H1 (cell line): ENCODE data around the gene ZBTB2. TPM values are rescaled to one million over a fixed set of nuclear protein-coding genes. Genes with fewer than 3 reads are reported as not detected.

Source experiments
- CTCF ChIA-PET: fragments of 300-600 bp; sonication (Branson Sonifier 250); formaldehyde crosslinking; loops from one replicate; lab custom pipeline; 2021; ENCODE audit not compliant: partially characterized antibody; lab: Charles Lee
- POLR2A ChIA-PET: fragments of 300-600 bp; sonication (Branson Sonifier 250); formaldehyde crosslinking; loops from one replicate; lab custom pipeline; 2021; ENCODE audit warnings: inconsistent platforms; ENCODE audit not compliant: partially characterized antibody; lab: Charles Lee
- DNase-seq, 2 experiments: peaks; one replicate each; pipeline versions ENCODE4 v3.0.0 to v3.0.0-alpha.2; 2010 to 2022; ENCODE audit warnings: low spot score in 2 of 2, low read depth in 1 of 2, mixed read lengths in 1 of 2
- FAIRE-seq: peaks from 2 replicates; lab custom pipeline; 2011; peaks lifted over from hg19 to GRCh38; lab: Jason Lieb, UNC
- H2AFZ ChIP-seq: 2 replicates; pipeline ENCODE4 v1.8.1; 2012; ENCODE audit warnings: low read length, inconsistent platforms
- H2AK5ac ChIP-seq: 2 replicates; pipeline ENCODE4 v1.6.1; 2013; ENCODE audit warnings: low read depth, low read length
- H2BK120ac ChIP-seq: replicated peaks from 2 replicates; pipeline ENCODE3; 2013; ENCODE audit warnings: low read depth, low read length, inconsistent platforms
- H2BK12ac ChIP-seq: 2 replicates; pipeline ENCODE4 v1.6.1; 2013; ENCODE audit warnings: low read depth, low read length
- H2BK15ac ChIP-seq: 2 replicates; pipeline ENCODE4 v1.6.1; 2013; ENCODE audit warnings: low read length
- H2BK20ac ChIP-seq: 2 replicates; pipeline ENCODE4 v1.6.1; 2013; ENCODE audit warnings: low read length
- H2BK5ac ChIP-seq: 2 replicates; pipeline ENCODE4 v1.6.1; 2013; ENCODE audit warnings: low read depth, low read length
- H3K14ac ChIP-seq: 2 replicates; pipeline ENCODE4 v1.6.1; 2013; ENCODE audit warnings: inconsistent platforms; ENCODE audit not compliant: insufficient read length
- H3K18ac ChIP-seq: 2 replicates; pipeline ENCODE4 v1.6.1; 2013; ENCODE audit warnings: low read length; ENCODE audit errors: extremely low read depth
- H3K23ac ChIP-seq: 2 replicates; pipeline ENCODE4 v1.6.1; 2013; ENCODE audit warnings: inconsistent platforms; ENCODE audit not compliant: insufficient read length
- H3K23me2 ChIP-seq: 2 replicates; pipeline ENCODE4 v1.6.1; 2013; ENCODE audit warnings: low read depth, low read length
- H3K27ac ChIP-seq: 2 replicates; pipeline ENCODE4 v1.6.1; 2011; ENCODE audit warnings: low read depth, low read length, inconsistent platforms
- H3K27me3 ChIP-seq, 4 experiments: replicated peaks in 1 of 4; 1 replicate in 1 of 4; 2 replicates in 3 of 4; pipeline versions ENCODE4 v1.6.1 to v1.8.1; 2011 to 2013; ENCODE audit warnings: low read length in 3 of 4, mild to moderate bottlenecking in 3 of 4, inconsistent platforms in 2 of 4, mixed read lengths in 2 of 4, moderate library complexity in 1 of 4; ENCODE audit not compliant: control insufficient read depth in 3 of 4, insufficient read depth in 3 of 4; ENCODE audit errors: extremely low read depth in 1 of 4
- H3K36me3 ChIP-seq, 4 experiments: 2 replicates each; pipeline versions ENCODE4 v1.6.1 to v1.8.1; 2011 to 2013; ENCODE audit warnings: mild to moderate bottlenecking in 4 of 4, low read length in 3 of 4, moderate library complexity in 2 of 4, control low read depth in 1 of 4, inconsistent platforms in 1 of 4; ENCODE audit not compliant: insufficient read depth in 4 of 4, control insufficient read depth in 2 of 4
- H3K4ac ChIP-seq: replicated peaks from 2 replicates; pipeline ENCODE3; 2013; ENCODE audit warnings: low read length, low read depth, mixed read lengths, inconsistent platforms; ENCODE audit not compliant: insufficient read length
- H3K4me1 ChIP-seq, 4 experiments: replicated peaks in 1 of 4; 1 replicate in 1 of 4; 2 replicates in 3 of 4; pipeline versions ENCODE4 v1.6.1 to v1.8.1; 2011 to 2013; ENCODE audit warnings: low read length in 3 of 4, inconsistent platforms in 2 of 4, mixed read lengths in 1 of 4; ENCODE audit not compliant: insufficient read depth in 4 of 4, control insufficient read depth in 3 of 4
- H3K4me2 ChIP-seq, 2 experiments: 2 replicates each; pipeline versions ENCODE4 v1.6.1 to v1.8.1; 2011 to 2013; ENCODE audit warnings: low read depth in 2 of 2, low read length in 2 of 2, control low read depth in 1 of 2, inconsistent platforms in 1 of 2, mild to moderate bottlenecking in 1 of 2; ENCODE audit not compliant: insufficient read depth in 1 of 2
- H3K4me3 ChIP-seq, 4 experiments: fragments of 200-600, 300-600 bp in 1 of 4; sonication (generic), shearing (Covaris generic), sonication (Bioruptor Twin) in 1 of 4; 2 replicates each; pipeline versions ENCODE4 v1.5.1 to v1.8.1; 2011 to 2016; ENCODE audit warnings: low read length in 4 of 4, low read depth in 3 of 4, control low read depth in 2 of 4, inconsistent platforms in 2 of 4, mild to moderate bottlenecking in 2 of 4, mixed read lengths in 1 of 4, moderate library complexity in 1 of 4; ENCODE audit not compliant: insufficient read depth in 2 of 4; ENCODE audit errors: extremely low read depth in 1 of 4
- H3K56ac ChIP-seq: replicated peaks from 2 replicates; pipeline ENCODE3; 2013; ENCODE audit warnings: low read depth, mild to moderate bottlenecking, mixed read lengths, low read length, inconsistent platforms; ENCODE audit not compliant: insufficient read length
- H3K79me1 ChIP-seq: 2 replicates; pipeline ENCODE4 v1.6.1; 2013; ENCODE audit warnings: low read depth, low read length, control low read depth
- H3K79me2 ChIP-seq, 2 experiments: 2 replicates each; pipeline versions ENCODE4 v1.6.1 to v1.8.1; 2012 to 2013; ENCODE audit warnings: low read length in 2 of 2, mild to moderate bottlenecking in 2 of 2, inconsistent platforms in 1 of 2; ENCODE audit not compliant: insufficient read depth in 2 of 2, control insufficient read depth in 1 of 2
- H3K9ac ChIP-seq, 4 experiments: replicated peaks in 1 of 4; 1 replicate in 1 of 4; 2 replicates in 3 of 4; pipeline versions ENCODE4 v1.6.1 to v1.8.1; 2011 to 2013; ENCODE audit warnings: low read depth in 3 of 4, low read length in 3 of 4, control low read depth in 2 of 4, mild to moderate bottlenecking in 2 of 4, moderate library complexity in 2 of 4, inconsistent platforms in 1 of 4; ENCODE audit errors: extremely low read depth in 1 of 4
- H3K9me3 ChIP-seq, 2 experiments: 2 replicates each; pipeline versions ENCODE4 v1.6.1 to v1.8.1; 2012 to 2013; ENCODE audit warnings: mild to moderate bottlenecking in 2 of 2, moderate library complexity in 2 of 2, control low read depth in 1 of 2, inconsistent platforms in 1 of 2, low read depth in 1 of 2, low read length in 1 of 2, mixed read lengths in 1 of 2; ENCODE audit not compliant: insufficient read depth in 2 of 2
- H4K20me1 ChIP-seq, 2 experiments: replicated peaks in 1 of 2; 2 replicates each; pipeline versions ENCODE3 to v1.8.1; 2011 to 2013; ENCODE audit warnings: inconsistent platforms in 2 of 2, low read length in 2 of 2, mild to moderate bottlenecking in 1 of 2; ENCODE audit not compliant: insufficient read depth in 2 of 2, control insufficient read depth in 1 of 2
- H4K5ac ChIP-seq: 2 replicates; pipeline ENCODE4 v1.6.1; 2013; ENCODE audit warnings: low read length, low read depth, mixed read lengths, inconsistent platforms; ENCODE audit not compliant: insufficient read length
- H4K8ac ChIP-seq: 2 replicates; pipeline ENCODE4 v1.8.0; 2013; ENCODE audit warnings: mild to moderate bottlenecking, moderate library complexity, low read length, inconsistent platforms; ENCODE audit not compliant: insufficient read depth; ENCODE audit errors: extremely low read depth
- H4K91ac ChIP-seq: replicated peaks from 2 replicates; pipeline ENCODE3; 2013; ENCODE audit warnings: low read length, mixed read lengths, inconsistent platforms; ENCODE audit not compliant: insufficient read length
- ATF2 ChIP-seq: IDR thresholded peaks from 2 replicates; pipeline ENCODE4 v1.6.1; 2012; ENCODE audit warnings: low read length, inconsistent platforms
- CHD1 ChIP-seq: IDR thresholded peaks from 2 replicates; pipeline ENCODE4 v1.6.1; 2012; ENCODE audit warnings: low read depth, low read length, improper control_type of control experiment
- EP300 ChIP-seq, 2 experiments: IDR thresholded peaks; 1 replicate in 1 of 2; 2 replicates in 1 of 2; pipeline ENCODE4 v1.6.1; 2011 to 2012; ENCODE audit warnings: low read depth in 2 of 2, low read length in 2 of 2, mild to moderate bottlenecking in 2 of 2, borderline replicate concordance in 1 of 2, inconsistent platforms in 1 of 2, moderate library complexity in 1 of 2
- HDAC2 ChIP-seq, 2 experiments: fragments of 300-600 bp in 1 of 2; sonication (generic) in 1 of 2; IDR thresholded peaks; 2 replicates each; pipeline ENCODE4 v1.6.1; 2011 to 2012; ENCODE audit warnings: low read depth in 2 of 2, low read length in 2 of 2, mild to moderate bottlenecking in 2 of 2, moderate library complexity in 2 of 2, borderline replicate concordance in 1 of 2, inconsistent platforms in 1 of 2
- JUND ChIP-seq: IDR thresholded peaks from 2 replicates; pipeline ENCODE4 v1.6.1; 2011; ENCODE audit warnings: mild to moderate bottlenecking, improper control_type of control experiment, low read length
- KDM1A ChIP-seq: fragments of 200-600, 300-600 bp; sonication (generic); IDR thresholded peaks from 2 replicates; pipeline ENCODE4 v1.7.1; 2016; ENCODE audit warnings: mild to moderate bottlenecking, low read length, borderline replicate concordance
- MAX ChIP-seq: IDR thresholded peaks from 2 replicates; pipeline ENCODE4 v1.6.1; 2012; ENCODE audit warnings: inconsistent platforms
- POLR2A ChIP-seq, 2 experiments: IDR thresholded peaks; 1 replicate in 1 of 2; 2 replicates in 1 of 2; pipeline ENCODE4 v1.6.1; 2011; ENCODE audit warnings: low read depth in 2 of 2, low read length in 2 of 2, mild to moderate bottlenecking in 2 of 2; ENCODE audit errors: control extremely low read depth in 1 of 2
- POU5F1 ChIP-seq: IDR thresholded peaks from 2 replicates; pipeline ENCODE4 v1.6.1; 2011; ENCODE audit warnings: low read depth, mild to moderate bottlenecking, low read length, moderate library complexity
- RBBP5 ChIP-seq: IDR thresholded peaks from 2 replicates; pipeline ENCODE4 v1.7.1; 2012; ENCODE audit warnings: low read depth, mild to moderate bottlenecking, inconsistent platforms, low read length, moderate library complexity, borderline replicate concordance
- TEAD4 ChIP-seq: IDR thresholded peaks from 2 replicates; pipeline ENCODE4 v1.6.1; 2012; ENCODE audit warnings: low read depth, low read length, inconsistent platforms, mixed read lengths
- WGBS, 2 experiments: shearing (Covaris generic) in 1 of 2; methylation state at CpG; one replicate each; pipeline versions ENCODE4 v1.1.6 to v1.1.7; 2013 to 2015; ENCODE audit warnings: low lambda C conversion rate in 2 of 2, mixed read lengths in 2 of 2, inconsistent platforms in 1 of 2, low coverage in 1 of 2, missing lambda C conversion rate in 1 of 2; ENCODE audit not compliant: insufficient replicate concordance in 2 of 2, insufficient coverage in 1 of 2, insufficient read length in 1 of 2; ENCODE audit errors: extremely low coverage in 1 of 2, missing lambda C conversion rate in 1 of 2; 5-methylcytosine and 5-hydroxymethylcytosine counted together
- polyA plus RNA-seq, 7 experiments: library from polyadenylated mRNA; depleted of rRNA in 3 of 7; stranded (reverse) in 5 of 7; unstranded in 2 of 7; fragments of >200 nt in 5 of 7; fragments of 200-250 nt in 2 of 7; gene quantifications; 1 replicate in 5 of 7; 2 replicates in 1 of 7; 4 replicates in 1 of 7; pipeline versions ENCODE4 v1.2.1 to v1.2.3, GENCODE V29; 2011 to 2013; ENCODE audit warnings: missing spikeins in 2 of 7, mixed read lengths in 2 of 7
- total RNA-seq: library from RNA; stranded (reverse); fragmentation: NEBNext Ultra II Directional; extraction: Animal tissue kit (Norgen Biotek cat#: 25700); gene quantifications from 2 replicates; pipeline ENCODE4 v1.2.1, GENCODE V29; 2021

Gene ZBTB2
- total and polyA plus RNA-seq, 2 of the 8 experiments (the other 6 are each of a cell fraction or from before 2014, with no cell fraction given) = 16.1 to 23.7 TPM

- H3K23ac ChIP-seq = no peak overlapping the region
- CTCF ChIA-PET = interaction anchor here (0.9 kb wide), 1 partner anchor 435 kb away, joined by 4 read pairs; no protein-coding TSS in a partner anchor
- H2AK5ac ChIP-seq = no peak overlapping the region
- H3K79me2 ChIP-seq = peaks cover 0 to 3% of the 10 kb centered on the region in 2 experiments; a peak in 2 of 4 replicates
- H4K20me1 ChIP-seq = no peaks in the 10 kb centered on the region
- no peak overlapping the region for H2BK5ac ChIP-seq
- no peak overlapping the region for H2BK12ac ChIP-seq
- H3K18ac ChIP-seq = no peak overlapping the region
- 0 out of 2 replicates have a peak, but pooled peaks cover under 1% of the 10 kb centered on the region for H3K23me2 ChIP-seq
- H3K4me2 ChIP-seq = no peak overlapping the region
- no peak overlapping the region for H3K56ac ChIP-seq
- no peak overlapping the region for H4K8ac ChIP-seq
- no peaks in the 10 kb centered on the region; a peak in 1 of 7 replicates for H3K4me1 ChIP-seq
- no peaks in the 10 kb centered on the region; the same call in 1 of the 2 replicates for H3K79me1 ChIP-seq
- no peaks in the 10 kb centered on the region for H3K36me3 ChIP-seq
- DNase-seq (no peak), FAIRE-seq (no peak)
- H3K4ac ChIP-seq = no peak overlapping the region
- no peak overlapping the region for H2BK15ac ChIP-seq
- no peaks in the 10 kb centered on the region for H3K27me3 ChIP-seq
- H2BK20ac ChIP-seq = no peak overlapping the region
- H2AFZ ChIP-seq = no peak overlapping the region
- WGBS, 2 experiments = 90% methylated on average over 11 of the region's 11 CpGs; no CpG with 5 or more reads in 1 of the 2 experiments
- POLR2A ChIA-PET = interaction anchor here (1.1 kb wide), 1 partner anchor 14 kb away, joined by 3 read pairs; no protein-coding TSS in a partner anchor
- H3K14ac ChIP-seq = no peak overlapping the region
- no peak overlapping the region for H3K4me3 ChIP-seq
- H2BK120ac ChIP-seq = no peak overlapping the region
- H4K5ac ChIP-seq = no peak overlapping the region
- no peak overlapping the region for H3K27ac ChIP-seq
- H3K9me3 ChIP-seq = no peaks in the 10 kb centered on the region
- H3K9ac ChIP-seq = no peak overlapping the region
- no peak overlapping the region for H4K91ac ChIP-seq
- TF ChIP-seq POU5F1 (no peak), POLR2A (IDR thresholded peaks at IDR 0.05; ENCODE audit: control extremely low read depth in 1 of 2, low read depth in 2 of 2, low read length in 2 of 2) (no peak), ATF2 (no peak), CHD1 (no peak), HDAC2 (IDR thresholded peaks at IDR 0.05; ENCODE audit: borderline replicate concordance in 1 of 2, low read depth in 2 of 2, low read length in 2 of 2) (no peak), TEAD4 (no peak), JUND (no peak), RBBP5 (no peak), MAX (no peak), EP300 (IDR thresholded peaks at IDR 0.05; ENCODE audit: borderline replicate concordance in 1 of 2, low read depth in 2 of 2, low read length in 2 of 2) (no peak), KDM1A (no peak)
Observed at GRCh38 chr6:151338651-151339200, 52.6 kb downstream of the ZBTB2 start.
